K562 (cell line): ENCODE results near the gene TEAD4. TPM values are rescaled to one million over a fixed set of nuclear protein-coding genes. Genes with fewer than 3 reads are reported as not detected.

ENCODE experiments used
- ATAC-seq: fragments of 200-7000 bp; cut with Tn5 transposase; 3 replicates; pipeline ENCODE4 v1.9.1; 2020; ENCODE audit warnings: moderate library complexity
- BruUV-seq: library from RNA; stranded (reverse); fragments of 400-500 nt; replicated peaks from 2 replicates; lab custom pipeline; 2021; lab: Mats Ljungman, UMichigan
- CTCF ChIA-PET: fragments of 300-600 bp; formaldehyde crosslinking; extraction: SDS; loops from one replicate; lab custom pipeline; 2021; ENCODE audit warnings: low intra/inter-chr PET ratio; lab: Yijun Ruan, JAX
- POLR2A ChIA-PET: fragments of 300-600, 350-650 bp; sonication (Branson Sonifier 250); formaldehyde crosslinking; extraction: SDS; loops from one replicate; lab custom pipeline; 2021; ENCODE audit warnings: antibody characterized with exemption, inconsistent platforms; lab: Yijun Ruan, JAX
- DNase-seq, 4 experiments: peaks; one replicate each; pipeline versions ENCODE4 v3.0.0 to v3.0.0-alpha.2; 2011 to 2018; ENCODE audit warnings: low spot score in 3 of 4, mixed read lengths in 3 of 4; ENCODE audit errors: extremely low read depth in 1 of 4
- FAIRE-seq: peaks from 2 replicates; lab custom pipeline; 2011; peaks lifted over from hg19 to GRCh38; lab: Jason Lieb, UNC
- H2AFZ ChIP-seq: 2 replicates; pipeline ENCODE4 v1.6.0; 2011; ENCODE audit warnings: low read depth, low read length, control low read depth, inconsistent platforms
- H3K27ac ChIP-seq: fragments of 200-600 bp; 3 replicates; pipeline ENCODE4 v1.8.0; 2011; ENCODE audit warnings: low read depth, mild to moderate bottlenecking, control low read depth, inconsistent platforms, low read length, moderate library complexity, mixed read lengths; ENCODE audit errors: extremely low read depth
- H3K27me3 ChIP-seq, 2 experiments: fragments of 300-600 bp in 1 of 2; 2 replicates in 1 of 2; 3 replicates in 1 of 2; pipeline versions ENCODE4 v1.6.0 to v1.8.0; 2011; ENCODE audit warnings: inconsistent platforms in 2 of 2, low read length in 2 of 2, mild to moderate bottlenecking in 1 of 2, mixed read lengths in 1 of 2, moderate library complexity in 1 of 2; ENCODE audit not compliant: control insufficient read depth in 2 of 2, insufficient read depth in 2 of 2
- H3K36me3 ChIP-seq: fragments of 300-600 bp; 3 replicates; pipeline ENCODE4 v1.8.0; 2011; ENCODE audit warnings: mild to moderate bottlenecking, low read length, inconsistent platforms; ENCODE audit not compliant: control insufficient read depth, insufficient read depth
- H3K4me1 ChIP-seq, 2 experiments: fragments of 200-600 bp in 1 of 2; replicated peaks in 1 of 2; 2 replicates in 1 of 2; 3 replicates in 1 of 2; pipeline versions ENCODE4 v1.5.1 to v1.8.0; 2011; ENCODE audit warnings: inconsistent platforms in 2 of 2, low read length in 2 of 2, mild to moderate bottlenecking in 1 of 2, mixed read lengths in 1 of 2, moderate library complexity in 1 of 2; ENCODE audit not compliant: control insufficient read depth in 2 of 2, insufficient read depth in 2 of 2
- H3K4me2 ChIP-seq: 2 replicates; pipeline ENCODE4 v1.6.1; 2011; ENCODE audit warnings: low read length, control low read depth, inconsistent platforms, mixed read lengths; ENCODE audit not compliant: insufficient read depth
- H3K4me3 ChIP-seq: fragments of 200-600 bp; sonication (generic), shearing (Covaris generic); 2 replicates; pipeline ENCODE4 v1.5.1; 2016; ENCODE audit warnings: control low read depth, inconsistent platforms
- H3K79me2 ChIP-seq: fragments of 200-600 bp; 3 replicates; pipeline ENCODE4 v1.8.0; 2011; ENCODE audit warnings: low read length, inconsistent platforms; ENCODE audit not compliant: control insufficient read depth, insufficient read depth
- H3K9ac ChIP-seq, 2 experiments: 2 replicates each; pipeline versions ENCODE4 v1.6.0 to v1.6.1; 2011; ENCODE audit warnings: low read depth in 2 of 2, low read length in 2 of 2, control low read depth in 1 of 2, inconsistent platforms in 1 of 2, mild to moderate bottlenecking in 1 of 2, mixed read lengths in 1 of 2; ENCODE audit not compliant: insufficient read depth in 1 of 2
- H3K9me1 ChIP-seq: one replicate; pipeline ENCODE4 v1.6.0; 2011; ENCODE audit warnings: inconsistent platforms, mild to moderate bottlenecking, low read length, moderate library complexity; ENCODE audit not compliant: control insufficient read depth, insufficient read depth
- H3K9me3 ChIP-seq: replicated peaks from 2 replicates; pipeline ENCODE4 v1.5.1; 2011; ENCODE audit warnings: low read depth, low read length, inconsistent platforms; ENCODE audit not compliant: control insufficient read depth, insufficient read depth
- H4K20me1 ChIP-seq: replicated peaks from 2 replicates; pipeline ENCODE4 v1.6.1; 2011; ENCODE audit warnings: low read length, inconsistent platforms, mixed read lengths; ENCODE audit not compliant: control insufficient read depth, insufficient read depth
- CLOCK ChIP-seq: fragments of 250-450 bp; sonication (Bioruptor Pico); IDR thresholded peaks from 2 replicates; pipeline ENCODE4 v1.4.0; 2020; ENCODE audit warnings: mild to moderate bottlenecking, moderate library complexity, borderline replicate concordance
- NR2C2 ChIP-seq, 2 experiments: fragments of 200-800 bp in 1 of 2; sonication (Bioruptor generic) in 1 of 2; sonication (generic) in 1 of 2; formaldehyde crosslinking in 1 of 2; IDR thresholded peaks; 2 replicates each; pipeline versions ENCODE4 v1.6.1 to v1.8.0; 2016 to 2022; ENCODE audit warnings: mild to moderate bottlenecking in 1 of 2, missing compliant biosample characterization in 1 of 2, missing genetic modification characterization in 1 of 2, missing genetic modification reagents in 1 of 2
- PRDM10 ChIP-seq: fragments of 450-650 bp; IDR thresholded peaks from 2 replicates; pipeline ENCODE4 v1.6.1; 2018; ENCODE audit not compliant: partially characterized antibody
- ZC3H8 ChIP-seq: fragments of 450-650 bp; IDR thresholded peaks from 2 replicates; pipeline ENCODE4 v1.6.1; 2017
- WGBS: fragments of 100-300 bp; shearing (Covaris generic); methylation state at CpG from one replicate; pipeline ENCODE4 v1.1.6; 2016; ENCODE audit warnings: low coverage, mixed read lengths; ENCODE audit not compliant: insufficient coverage; ENCODE audit errors: missing lambda C conversion rate; 5-methylcytosine and 5-hydroxymethylcytosine counted together
- in situ Hi-C: fragments of 300-500 bp; cut with MboI; formaldehyde crosslinking; loops from 4 replicates; pipeline ENCODE4 v1.15.0; 2018; ENCODE audit warnings: inconsistent platforms, mixed read lengths
- intact Hi-C: fragments of 100-400 bp; cut with micrococcal nuclease; formaldehyde crosslinking; loops from 2 replicates; pipeline ENCODE4 v1.14.2; 2022
- polyA plus RNA-seq, 8 experiments: library from polyadenylated mRNA; depleted of rRNA in 4 of 8; stranded (reverse) in 5 of 8; unstranded in 3 of 8; fragments of >200 nt; fragmentation: Nextera tagmentation in 2 of 8; fragmentation: Illumina TruSeq in 1 of 8; extraction: Ambion mirVana in 2 of 8; extraction: Trizol in 1 of 8; gene quantifications; 2 replicates each; pipeline versions ENCODE4 v1.2.1 to v1.2.3, GENCODE V29; 2011 to 2014; ENCODE audit warnings: inconsistent platforms in 1 of 8, missing spikeins in 1 of 8
- total RNA-seq, 7 experiments: library from RNA; depleted of rRNA in 6 of 7; stranded (reverse); fragments of >200 nt in 6 of 7; fragmentation: Illumina TruSeq in 2 of 7; extraction: Trizol in 2 of 7; gene quantifications; 2 replicates each; pipeline versions ENCODE4 v1.2.1 to v1.2.3, GENCODE V29; 2011 to 2021; ENCODE audit warnings: low replicate concordance in 1 of 7

The TEAD4 gene
- total and polyA plus RNA-seq, 9 of the 15 experiments (the other 6 are each of a cell fraction or from before 2014, with no cell fraction given), result 0.82 to 40.0 (median 17.0) TPM

GRCh38 chr12:3036901-3037600 is 77.9 kb downstream of the TEAD4 start (continued):
- TF ChIP-seq CLOCK (CRISPR knock-in tag) (no peak), NR2C2 (CRISPR knock-in tag; IDR thresholded peaks at IDR 0.05) (no peak), NR2C2 (tag; IDR thresholded peaks at IDR 0.05) (no peak)

GRCh38 chr12:3038166-3038565 is 79.0 kb downstream of the TEAD4 start:
- ChIA-PET CTCF (interaction anchor here (0.6 kb wide), 1 partner anchor 98 kb away, joined by 3 read pairs; no protein-coding TSS in a partner anchor), POLR2A (no interaction called here)
- Histone ChIP-seq H3K36me3 (peaks cover 41% of the 10 kb centered on the region; the same call in 1 of the 3 replicates), H3K9me1 (no peaks in the 10 kb centered on the region), H3K79me2 (no peaks in the 10 kb centered on the region), H3K4me3 (no peak overlapping the region), H3K4me2 (no peak overlapping the region), H3K27ac (no peak overlapping the region), H4K20me1 (no peaks in the 10 kb centered on the region), H3K9ac (no peak overlapping the region), H3K4me1 (peaks cover 0 to 15% of the 10 kb centered on the region in 2 experiments; a peak in 2 of 5 replicates), H2AFZ (no peak overlapping the region), H3K9me3 (no peaks in the 10 kb centered on the region), H3K27me3 (no peaks in the 10 kb centered on the region)
- WGBS, result 86% methylated on average over 6 of the region's 7 CpGs
- no TSS peak for BruUV-seq
- ATAC-seq (no peak), FAIRE-seq (no peak), DNase-seq (no peak)
- TF ChIP-seq PRDM10 (no peak), ZC3H8 (no peak)
- in situ Hi-C loops, result loop anchor here (5.0 to 10.0 kb wide), 2 partner anchors 163 to 196 kb away; partner anchors contain the start of genes FOXM1 and RHNO1
- intact Hi-C loops, result no loop called here
